Activated CD4-positive, alpha-beta T cell treated with anti-CD3 and anti-CD28 coated beads for 1 hour (primary cell): ENCODE results near the gene OVAAL.

Experiments used
- DNase-seq: peaks from one replicate; pipeline ENCODE4 v3.0.0-alpha.2; 2020

Gene OVAAL

DNA sequence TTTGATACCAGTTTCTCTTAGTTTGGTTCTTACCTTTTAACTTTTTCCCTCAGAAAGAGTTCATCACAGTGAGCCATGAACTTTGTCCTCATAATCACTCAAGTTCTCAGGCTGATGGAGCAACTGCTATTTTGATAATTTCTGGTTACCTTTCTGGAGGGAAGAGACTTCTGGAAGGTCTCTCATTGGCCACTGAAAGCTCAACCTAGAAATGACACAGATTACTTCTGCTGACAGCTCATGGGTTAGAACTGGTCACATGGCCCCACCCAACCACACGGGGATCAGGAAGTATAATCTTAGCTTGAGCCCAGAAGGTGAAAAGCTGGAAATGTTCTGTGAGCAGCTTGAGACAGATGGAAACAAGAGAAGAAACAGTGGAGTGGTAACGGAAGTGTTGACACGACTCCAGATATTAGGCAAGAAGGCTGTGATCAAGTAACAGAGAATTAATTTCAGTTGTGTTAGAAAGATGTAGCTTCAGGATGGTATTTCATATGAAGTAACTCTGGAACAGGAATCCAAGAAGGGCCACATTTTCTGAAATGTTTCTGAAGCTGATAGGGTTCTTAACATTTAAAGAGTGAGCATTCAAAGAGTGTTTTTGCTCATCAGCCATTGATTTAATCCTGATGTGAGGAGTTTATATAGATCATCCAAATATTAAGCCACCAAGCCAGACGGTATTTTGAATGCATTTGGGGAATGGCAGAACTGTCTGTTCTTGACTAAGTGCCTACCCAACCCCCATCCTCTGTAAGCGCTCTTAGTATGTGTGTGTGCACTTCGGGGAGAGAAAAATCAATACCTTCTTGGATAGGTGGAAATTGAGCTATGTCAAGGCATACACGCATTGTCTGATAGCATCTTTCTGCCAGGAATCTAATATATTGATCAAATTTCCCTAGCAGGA, 51.1 kb downstream of the OVAAL start:
- DNase-seq, result no peak

DNA sequence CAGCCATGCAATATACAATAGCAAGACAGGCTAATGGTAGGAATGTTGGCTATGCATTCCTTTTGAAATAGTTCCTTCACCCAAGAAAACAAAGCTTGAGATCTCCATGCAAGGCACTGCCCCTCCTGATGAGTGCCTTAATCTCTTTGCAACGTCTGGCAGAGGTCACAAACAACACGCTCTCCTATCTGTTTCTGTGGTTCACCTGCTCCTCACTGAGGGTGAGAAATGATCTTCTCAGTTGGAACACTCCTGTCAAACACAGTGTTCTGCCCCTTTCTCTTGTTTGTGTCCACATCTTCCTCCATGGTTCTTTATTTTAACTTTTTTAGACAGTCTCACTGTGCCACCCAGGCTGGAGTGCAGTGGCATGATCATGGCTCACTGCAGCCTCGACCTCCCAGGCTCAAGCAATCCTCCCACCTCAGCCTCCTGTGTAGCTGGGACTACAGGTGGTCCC, 51.8 kb downstream of the OVAAL start:
- no peak for DNase-seq

- no peak for DNase-seq
Observed at GRCh38 chr1:180611016-180611930, 52.5 kb downstream of the OVAAL start.

GRCh38 chr1:180612632-180613031, 53.9 kb downstream of the OVAAL start:
- no peak for DNase-seq

DNA sequence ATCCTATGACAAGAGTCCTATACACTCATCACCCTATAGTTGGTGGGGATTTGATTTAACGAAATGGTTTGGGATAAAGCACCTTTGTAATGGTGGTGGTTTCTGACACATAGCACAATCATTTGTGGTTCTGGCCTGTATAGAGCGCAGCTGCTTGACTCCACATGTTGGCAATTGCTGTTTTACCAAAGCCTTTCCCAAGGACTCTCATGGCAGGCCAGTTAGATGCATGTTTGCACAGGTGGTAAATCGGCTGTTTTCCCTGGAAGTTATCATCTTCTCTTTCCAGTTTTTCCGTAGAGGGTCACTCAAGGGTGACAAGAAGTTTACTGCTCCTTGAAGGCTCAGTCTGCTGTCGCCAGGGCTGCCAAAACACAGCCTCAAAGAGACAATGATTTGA, 56.0 kb downstream of the OVAAL start:
- no peak for DNase-seq

DNA sequence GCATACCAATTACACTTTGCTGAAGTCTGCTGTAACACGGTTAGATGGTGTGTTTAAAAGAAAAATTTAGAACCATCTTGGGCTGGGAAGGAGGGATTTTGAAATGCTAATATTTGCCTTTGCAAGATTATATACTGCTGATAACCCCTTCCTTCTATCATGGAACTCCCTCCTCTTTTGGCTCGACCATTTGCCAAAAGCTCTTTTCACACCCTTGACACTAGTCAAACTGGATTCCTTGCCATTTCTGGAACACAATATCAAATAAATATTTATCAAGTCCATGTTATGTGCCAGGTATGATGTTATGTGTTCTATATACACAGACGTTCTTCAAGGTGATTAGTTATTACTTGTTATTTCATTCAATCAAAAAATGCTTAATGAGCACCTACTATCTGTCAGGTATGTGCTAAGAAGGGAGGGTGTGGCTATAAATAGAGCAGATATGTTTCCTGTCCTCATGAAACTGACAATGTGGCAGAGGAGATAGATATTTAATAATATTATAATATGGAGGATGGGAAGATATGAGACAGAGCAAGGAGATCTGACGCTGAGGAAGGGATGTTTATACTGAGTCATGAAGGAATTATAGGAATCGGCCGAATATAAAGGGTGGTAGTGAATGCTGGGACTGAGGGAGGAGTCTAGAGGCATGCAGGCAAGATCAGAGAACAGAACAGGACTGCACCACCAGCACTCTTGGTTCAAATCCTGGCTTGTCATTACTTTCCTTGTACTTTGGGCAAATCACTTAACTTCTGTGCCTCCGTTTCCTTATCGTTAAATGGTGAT, 56.9 kb downstream of the OVAAL start:
- DNase-seq, result no peak
